ENCODE data around the gene TTC13. TPM values are rescaled to one million over a fixed set of nuclear protein-coding genes. Genes with fewer than 3 reads are reported as not detected.

TTC13 gene
- total RNA-seq, 1 donor from 2014 or later: 20.9 TPM

GRCh38 chr1:230857822-230858221 is 120.8 kb downstream of the TTC13 start:
- peak overlapping the region; percentile 47 for H3K27ac Mint-ChIP-seq (ENCODE audit: unreplicated experiment)
- TF ChIP-seq CTCF (conservative IDR thresholded peaks at IDR 0.05): no peak

DNA sequence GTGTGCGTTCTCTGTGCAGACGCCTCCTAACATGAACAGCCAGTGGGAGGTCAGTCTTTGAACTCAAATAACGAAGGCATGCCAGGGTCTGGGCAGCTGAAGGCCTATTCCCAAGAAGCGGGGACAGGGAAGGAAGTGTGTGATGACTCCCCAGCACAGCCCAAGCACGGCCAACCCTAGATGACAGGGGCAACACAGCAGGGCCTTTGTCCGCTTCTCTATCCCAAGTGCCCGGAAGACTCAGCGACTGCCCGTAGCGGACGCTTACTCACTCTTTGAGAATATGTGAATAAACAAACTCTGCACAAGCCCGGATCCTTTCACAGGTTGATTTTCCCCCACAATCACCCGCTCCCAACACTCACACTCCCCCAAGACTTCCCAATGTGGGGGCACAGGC is 121.6 kb downstream of the TTC13 start:
- Mint-ChIP-seq H3K4me1 (peaks cover 70% of the 10 kb centered on the region), H3K36me3 (ENCODE audit: low read depth) (peaks cover 44% of the 10 kb centered on the region), H3K9me3 (peaks cover 5% of the 10 kb centered on the region), H3K27me3 (ENCODE audit: low read depth) (no peaks in the 10 kb centered on the region), H3K27ac (ENCODE audit: unreplicated experiment) (peak overlapping the region; percentile 90), H3K4me3 (peak overlapping the region; percentile 84)
- no peak for TF ChIP-seq CTCF (conservative IDR thresholded peaks at IDR 0.05)
- peak; percentile 26 for DNase-seq (ENCODE audit: low read depth, low spot score)

More at GRCh38 chr1:230857822-230858221, 120.8 kb downstream of the TTC13 start:
- DNase-seq (ENCODE audit: low read depth, low spot score): no peak
- H3K4me3 Mint-ChIP-seq: no peak overlapping the region
- peaks cover 39% of the 10 kb centered on the region for H3K36me3 Mint-ChIP-seq (ENCODE audit: low read depth)
- peaks cover 5% of the 10 kb centered on the region for H3K9me3 Mint-ChIP-seq
- no peaks in the 10 kb centered on the region for H3K27me3 Mint-ChIP-seq (ENCODE audit: low read depth)
- peaks cover 75% of the 10 kb centered on the region for H3K4me1 Mint-ChIP-seq

Other genes starting within 250 kb of the TTC13 start
- gene CAPN9, start 231.5 kb downstream of the TTC13 start, total RNA-seq: 2.0 and 4.0 TPM in 2 replicates
- gene C1orf198, start 110.3 kb downstream of the TTC13 start, total RNA-seq: 73.3 and 73.5 TPM in 2 replicates
- gene ARV1, start 233 bp upstream of the TTC13 start, total RNA-seq: 19.2 and 19.5 TPM in 2 replicates
- gene FAM89A, start 61.4 kb upstream of the TTC13 start, total RNA-seq: 15.1 and 16.0 TPM in 2 replicates
- gene TRIM67, start 183.2 kb upstream of the TTC13 start, total RNA-seq: 1.6 and 1.9 TPM in 2 replicates